Measurements from ENCODE around the gene CCDC57.

GRCh38 chr17:82255402-82255972 lies 42.8 kb upstream of the CCDC57 start:
- TF ChIP-seq CTCF (IDR thresholded peaks at IDR 0.05; ENCODE audit: low read length), result no peak
- TF ChIP-seq EZH2phosphoT487 (IDR thresholded peaks at IDR 0.05; ENCODE audit: low read length), result no peak
- TF ChIP-seq EZH2 (optimal IDR thresholded peaks at IDR 0.05; ENCODE audit: low read depth, low read length), result no peak

Measured in MM.1S (cell line).